SK-N-SH treated with all-trans-retinoic acid at 6 μM for 48 hours (cell line): Measurements from ENCODE around the gene ZKSCAN8.
"Not testable (repeated sequence)": the region's sequence is repeated elsewhere in the genome, so short reads cannot be mapped to it uniquely, and the experiment has no call there.

Experiments
- ATAC-seq: fragments of 200-7000 bp; cut with Tn5 transposase; 3 replicates; pipeline ENCODE4 v1.9.1; 2020; ENCODE audit warnings: mild to moderate bottlenecking, moderate library complexity
- ARNTL ChIP-seq: fragments of 450-650 bp; formaldehyde crosslinking; IDR thresholded peaks from 2 replicates; pipeline ENCODE4 v1.5.0; 2020; ENCODE audit warnings: low read depth, mild to moderate bottlenecking, moderate library complexity, borderline replicate concordance
- BACH2 ChIP-seq: fragments of 250-450 bp; sonication (Bioruptor Pico); IDR thresholded peaks from 2 replicates; pipeline ENCODE4 v1.9.0; 2021; ENCODE audit warnings: mild to moderate bottlenecking, borderline replicate concordance
- CSDC2 ChIP-seq: fragments of 250-450 bp; sonication (Bioruptor Pico); IDR thresholded peaks from 2 replicates; pipeline ENCODE4 v1.5.0; 2020; ENCODE audit warnings: mild to moderate bottlenecking, moderate library complexity
- ESRRG ChIP-seq: fragments of 250-450 bp; sonication (Bioruptor Pico); IDR thresholded peaks from 2 replicates; pipeline ENCODE4 v1.6.1; 2021; ENCODE audit warnings: mild to moderate bottlenecking
- GLIS3 ChIP-seq: fragments of 250-450 bp; sonication (Bioruptor Pico); IDR thresholded peaks from 2 replicates; pipeline ENCODE4 v1.5.0; 2020; ENCODE audit warnings: mild to moderate bottlenecking, moderate library complexity
- ISL1 ChIP-seq: fragments of 250-450 bp; sonication (Bioruptor Pico); IDR thresholded peaks from 2 replicates; pipeline ENCODE4 v2.1.2; 2022; ENCODE audit warnings: mild to moderate bottlenecking, moderate library complexity
- PPARA ChIP-seq: fragments of 250-450 bp; sonication (Bioruptor Pico); IDR thresholded peaks from 2 replicates; pipeline ENCODE4 v1.5.0; 2020; ENCODE audit warnings: mild to moderate bottlenecking, borderline replicate concordance
- SNAI2 ChIP-seq: fragments of 250-450 bp; sonication (Bioruptor Pico); IDR thresholded peaks from 2 replicates; pipeline ENCODE4 v1.5.0; 2020; ENCODE audit warnings: mild to moderate bottlenecking, moderate library complexity
- TCF4 ChIP-seq: fragments of 250-450 bp; sonication (Bioruptor Pico); IDR thresholded peaks from 2 replicates; pipeline ENCODE4 v1.8.0; 2021; ENCODE audit warnings: mild to moderate bottlenecking, moderate library complexity, borderline replicate concordance
- TOX ChIP-seq: fragments of 250-450 bp; sonication (Bioruptor Pico); IDR thresholded peaks from 2 replicates; pipeline ENCODE4 v1.8.0; 2021; ENCODE audit warnings: mild to moderate bottlenecking, moderate library complexity, borderline replicate concordance
- ZFP3 ChIP-seq: fragments of 250-450 bp; sonication (Bioruptor Pico); IDR thresholded peaks from 2 replicates; pipeline ENCODE4 v1.5.0; 2020; ENCODE audit warnings: mild to moderate bottlenecking, moderate library complexity
- ZFP30 ChIP-seq: fragments of 450-650 bp; formaldehyde crosslinking; IDR thresholded peaks from 2 replicates; pipeline ENCODE4 v1.5.0; 2022; ENCODE audit warnings: mild to moderate bottlenecking, moderate library complexity
- ZNF565 ChIP-seq: fragments of 450-650 bp; formaldehyde crosslinking; conservative IDR thresholded peaks from 2 replicates; pipeline ENCODE4 v1.5.0; 2020; ENCODE audit warnings: low read depth, mild to moderate bottlenecking, moderate library complexity
- ZNF70 ChIP-seq: fragments of 450-650 bp; formaldehyde crosslinking; IDR thresholded peaks from 2 replicates; pipeline ENCODE4 v1.5.0; 2020; ENCODE audit warnings: mild to moderate bottlenecking, moderate library complexity
- ZNF8 ChIP-seq: fragments of 450-650 bp; formaldehyde crosslinking; IDR thresholded peaks from 2 replicates; pipeline ENCODE4 v1.5.0; 2020; ENCODE audit warnings: mild to moderate bottlenecking, moderate library complexity
- TF ChIP-seq, protein P1 (sequence below): fragments of 250-450 bp; sonication (Bioruptor Pico); IDR thresholded peaks from 2 replicates; pipeline ENCODE4 v1.8.0; 2021; ENCODE audit warnings: low read depth, mild to moderate bottlenecking, moderate library complexity, borderline replicate concordance
- TF ChIP-seq, protein P2 (sequence below): fragments of 250-450 bp; sonication (Bioruptor Pico); IDR thresholded peaks from 2 replicates; pipeline ENCODE4 v1.5.0; 2020; ENCODE audit warnings: mild to moderate bottlenecking, moderate library complexity
- TF ChIP-seq, protein P3 (sequence below): fragments of 250-450 bp; sonication (Bioruptor Pico); IDR thresholded peaks from 2 replicates; pipeline ENCODE4 v1.5.1; 2020; ENCODE audit warnings: low read depth, mild to moderate bottlenecking, moderate library complexity

Gene ZKSCAN8

DNA sequence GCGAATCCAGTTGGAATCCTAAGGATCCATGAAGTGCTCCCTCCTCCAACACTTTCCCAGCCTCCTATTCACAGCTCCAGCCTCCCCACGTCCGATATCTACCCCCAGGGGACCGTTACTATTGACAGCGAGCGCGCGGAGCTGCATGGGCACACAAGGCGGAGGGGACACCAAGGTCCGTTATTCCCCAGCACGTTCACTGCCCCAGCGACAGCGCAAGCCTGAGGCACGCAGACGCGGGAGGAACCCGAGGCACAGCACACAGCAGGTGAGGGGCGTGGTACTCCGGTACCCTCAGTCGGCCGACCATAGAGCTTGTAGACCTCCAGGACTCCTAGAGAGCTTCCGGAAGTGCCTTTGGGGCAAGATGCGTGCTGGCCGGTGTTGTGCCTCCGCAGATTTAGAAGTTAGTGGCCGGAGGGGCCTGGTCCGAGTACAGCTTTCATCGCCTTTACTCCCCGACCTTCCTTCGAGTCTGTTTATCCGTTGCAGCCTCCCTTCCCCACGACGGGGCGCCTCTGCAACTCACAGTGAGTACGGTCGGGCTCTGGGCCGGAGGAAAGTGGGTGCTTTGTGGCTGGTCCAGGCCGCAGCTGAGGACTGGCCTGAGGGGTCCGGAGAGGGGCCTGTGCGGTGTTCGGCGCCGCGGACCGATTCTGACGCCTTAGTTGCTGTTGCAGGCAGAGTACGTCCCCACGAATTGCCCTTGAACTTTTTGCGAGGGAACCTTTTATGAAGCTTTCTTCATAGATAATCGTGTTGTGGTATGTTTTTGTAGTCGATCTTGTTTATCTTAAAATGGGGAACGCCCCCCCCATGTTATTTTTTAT lies at the start of gene ZKSCAN8:
Gene ZKSCAN8 (plus strand): TSS at position 384 of the 830 bp plus-strand sequence. CDS start 6,525 bp downstream, outside the sequence.
- TF ChIP-seq ZNF70 (CRISPR knock-in tag) (no peak), ESRRG (CRISPR knock-in tag) (no peak), ZNF8 (CRISPR knock-in tag) (no peak), ZFP3 (CRISPR knock-in tag) (0 out of 2 replicates have a peak, but pooled peaks have one; percentile 62)
- TF ChIP-seq, protein P1, sequence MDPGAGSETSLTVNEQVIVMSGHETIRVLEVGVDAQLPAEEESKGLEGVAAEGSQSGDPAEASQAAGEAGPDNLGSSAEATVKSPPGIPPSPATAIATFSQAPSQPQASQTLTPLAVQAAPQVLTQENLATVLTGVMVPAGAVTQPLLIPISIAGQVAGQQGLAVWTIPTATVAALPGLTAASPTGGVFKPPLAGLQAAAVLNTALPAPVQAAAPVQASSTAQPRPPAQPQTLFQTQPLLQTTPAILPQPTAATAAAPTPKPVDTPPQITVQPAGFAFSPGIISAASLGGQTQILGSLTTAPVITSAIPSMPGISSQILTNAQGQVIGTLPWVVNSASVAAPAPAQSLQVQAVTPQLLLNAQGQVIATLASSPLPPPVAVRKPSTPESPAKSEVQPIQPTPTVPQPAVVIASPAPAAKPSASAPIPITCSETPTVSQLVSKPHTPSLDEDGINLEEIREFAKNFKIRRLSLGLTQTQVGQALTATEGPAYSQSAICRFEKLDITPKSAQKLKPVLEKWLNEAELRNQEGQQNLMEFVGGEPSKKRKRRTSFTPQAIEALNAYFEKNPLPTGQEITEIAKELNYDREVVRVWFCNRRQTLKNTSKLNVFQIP (CRISPR knock-in tag) = 0 out of 2 replicates have a peak, but pooled peaks have one; percentile 14
- ATAC-seq = peak; percentile 91

DNA sequence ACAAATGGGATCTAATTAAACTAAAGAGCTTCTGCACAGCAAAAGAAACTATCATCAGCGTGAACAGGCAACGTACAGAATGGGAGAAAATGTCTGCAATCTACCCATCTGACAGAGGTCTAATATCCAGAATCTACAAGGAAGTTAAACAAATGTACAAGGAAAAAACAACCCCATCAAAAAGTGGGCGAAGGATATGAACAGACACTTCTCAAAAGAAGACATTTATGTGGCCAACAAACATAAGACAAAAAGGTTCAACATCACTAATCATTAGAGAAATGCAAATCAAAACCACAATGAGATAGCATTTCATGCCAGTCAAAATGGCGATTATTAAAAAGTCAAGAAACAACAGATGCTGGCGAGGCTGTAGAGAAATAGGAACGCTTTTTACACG lies 39.5 kb upstream of the ZKSCAN8 start:
- ATAC-seq = not testable (repeated sequence)

DNA sequence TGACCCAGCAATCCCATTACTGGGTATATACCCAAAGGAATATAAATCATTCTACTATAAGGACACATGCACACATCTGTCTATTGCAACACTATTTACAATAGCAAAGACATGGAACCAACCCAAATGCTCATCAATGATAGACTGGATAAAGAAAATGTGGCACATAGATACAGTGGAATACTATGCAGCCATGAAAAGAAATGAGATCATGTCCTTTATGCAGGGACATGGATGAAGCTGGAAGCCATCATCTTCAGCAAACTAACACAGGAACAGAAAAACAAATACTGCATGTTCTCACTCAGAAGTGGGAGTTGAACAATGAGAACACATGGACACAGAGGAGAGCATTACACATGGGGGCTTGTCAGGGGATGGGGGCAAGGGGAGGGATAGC lies 39.0 kb upstream of the ZKSCAN8 start:
- ATAC-seq = not testable (repeated sequence)

DNA sequence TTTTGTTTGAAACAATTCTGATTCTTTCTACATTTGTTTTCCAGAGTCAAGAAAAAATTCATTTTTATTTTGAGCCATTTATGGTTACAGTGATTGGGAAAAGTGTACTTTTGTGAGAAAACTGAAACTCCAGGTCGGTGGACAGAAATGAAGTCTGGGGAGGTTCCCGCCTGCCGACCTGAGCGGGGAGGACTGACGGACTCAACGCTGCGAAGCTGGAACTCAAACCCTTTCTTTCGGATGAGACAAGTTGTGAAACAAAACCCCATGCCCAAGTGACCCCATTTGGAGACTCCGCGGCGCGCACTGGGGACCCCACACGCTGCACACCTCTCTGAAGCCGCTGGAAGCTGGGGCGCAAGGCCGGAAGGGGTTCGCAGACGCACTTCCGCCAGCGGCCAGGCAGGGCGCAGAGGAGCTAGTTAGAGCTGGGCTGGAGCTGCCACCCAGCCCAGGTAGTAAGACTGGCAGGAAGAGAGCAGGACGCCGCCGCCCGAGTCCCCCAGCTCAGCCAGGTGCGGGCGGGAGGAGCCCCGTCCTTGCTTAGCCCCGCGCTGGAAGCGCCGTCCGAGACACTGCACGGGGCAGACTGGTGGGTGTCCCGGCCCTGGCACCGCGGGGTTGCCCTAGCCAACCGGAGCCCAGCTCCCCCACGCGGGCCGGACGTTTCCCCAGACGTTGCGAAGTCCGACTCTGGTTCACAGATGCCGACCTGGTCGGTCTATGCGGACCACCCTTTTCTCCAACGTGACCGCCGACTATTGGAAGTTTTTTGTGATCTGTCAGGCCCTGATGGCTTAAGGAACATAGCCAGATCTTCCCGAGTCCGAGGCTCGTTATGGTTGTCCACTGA lies 37.1 kb upstream of the ZKSCAN8 start:
- TF ChIP-seq ESRRG (CRISPR knock-in tag) (no peak), PPARA (CRISPR knock-in tag) (no peak), CSDC2 (CRISPR knock-in tag) (0 out of 2 replicates have a peak, but pooled peaks have one; percentile 51), ZFP3 (CRISPR knock-in tag) (peak; percentile 81; the same call in 1 of the 2 replicates), ZNF70 (CRISPR knock-in tag) (no peak)

DNA sequence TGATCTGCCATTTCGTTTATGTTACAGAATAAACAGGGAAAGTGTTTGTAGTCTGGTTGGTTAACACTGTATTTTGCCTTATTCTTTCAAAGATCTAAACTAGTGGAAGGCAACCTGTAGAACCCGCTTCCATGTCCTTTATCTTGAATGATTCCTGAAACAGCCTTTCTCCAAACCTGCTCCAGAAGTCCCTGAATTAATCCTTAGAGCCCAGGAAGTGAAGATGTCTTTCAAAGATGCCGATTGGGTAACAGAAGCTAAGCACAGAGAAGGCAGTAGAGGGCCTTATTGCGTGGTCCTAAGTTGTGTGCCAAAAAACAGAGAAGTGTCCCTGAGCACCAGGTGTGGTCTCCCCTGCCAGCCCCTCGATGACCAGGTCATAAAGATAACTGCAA lies 36.4 kb upstream of the ZKSCAN8 start:
- no peak for TF ChIP-seq BACH2
- no peak for TF ChIP-seq PPARA (CRISPR knock-in tag)
- TF ChIP-seq ZFP3 (CRISPR knock-in tag) = no peak
- TF ChIP-seq ZFP30 (CRISPR knock-in tag) = no peak
- peak; percentile 53 for ATAC-seq

More for the DNA sequence above, 37.1 kb upstream of the ZKSCAN8 start:
- ATAC-seq = peak; percentile 99

DNA sequence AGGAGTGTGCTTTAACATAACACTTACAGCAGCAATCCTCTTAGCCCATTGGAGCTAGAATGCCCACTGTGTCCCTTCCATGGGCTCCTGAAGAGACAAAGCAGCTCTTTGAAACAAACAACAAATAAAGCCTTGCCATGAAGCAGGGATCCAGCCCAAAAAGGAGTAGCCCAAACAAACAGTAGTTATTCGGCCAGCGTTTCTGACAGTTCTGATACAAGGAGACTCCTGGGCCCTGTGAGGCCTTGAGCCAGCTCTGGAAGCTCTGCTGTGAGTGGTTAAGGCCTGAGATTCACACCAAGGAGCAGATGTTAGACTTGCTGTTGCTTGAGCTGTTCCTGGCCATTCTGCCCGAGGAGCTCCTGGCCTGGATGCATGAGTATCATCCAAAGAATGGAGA lies 34.2 kb upstream of the ZKSCAN8 start:
- ATAC-seq = no peak

DNA sequence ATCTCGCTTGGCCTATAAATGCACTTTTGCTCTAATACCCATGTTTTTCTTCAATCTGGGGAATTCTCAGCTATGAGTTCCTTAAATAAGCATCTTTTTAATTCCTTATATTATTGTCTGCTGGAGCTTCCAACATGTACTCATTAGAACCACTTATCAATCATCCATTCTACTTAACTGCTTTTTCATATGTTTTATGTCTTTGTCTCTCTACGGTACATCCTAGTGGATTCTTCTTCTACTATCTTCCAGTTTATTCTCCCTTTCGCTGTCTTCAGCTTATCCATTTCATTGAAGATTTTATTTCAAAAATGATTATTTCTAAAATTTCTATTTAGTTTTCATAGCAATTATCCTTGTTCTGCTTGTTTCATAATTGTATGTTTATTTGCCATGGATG lies 29.7 kb upstream of the ZKSCAN8 start:
- no peak for ATAC-seq
- no peak for TF ChIP-seq GLIS3 (CRISPR knock-in tag)
- TF ChIP-seq, protein P2, sequence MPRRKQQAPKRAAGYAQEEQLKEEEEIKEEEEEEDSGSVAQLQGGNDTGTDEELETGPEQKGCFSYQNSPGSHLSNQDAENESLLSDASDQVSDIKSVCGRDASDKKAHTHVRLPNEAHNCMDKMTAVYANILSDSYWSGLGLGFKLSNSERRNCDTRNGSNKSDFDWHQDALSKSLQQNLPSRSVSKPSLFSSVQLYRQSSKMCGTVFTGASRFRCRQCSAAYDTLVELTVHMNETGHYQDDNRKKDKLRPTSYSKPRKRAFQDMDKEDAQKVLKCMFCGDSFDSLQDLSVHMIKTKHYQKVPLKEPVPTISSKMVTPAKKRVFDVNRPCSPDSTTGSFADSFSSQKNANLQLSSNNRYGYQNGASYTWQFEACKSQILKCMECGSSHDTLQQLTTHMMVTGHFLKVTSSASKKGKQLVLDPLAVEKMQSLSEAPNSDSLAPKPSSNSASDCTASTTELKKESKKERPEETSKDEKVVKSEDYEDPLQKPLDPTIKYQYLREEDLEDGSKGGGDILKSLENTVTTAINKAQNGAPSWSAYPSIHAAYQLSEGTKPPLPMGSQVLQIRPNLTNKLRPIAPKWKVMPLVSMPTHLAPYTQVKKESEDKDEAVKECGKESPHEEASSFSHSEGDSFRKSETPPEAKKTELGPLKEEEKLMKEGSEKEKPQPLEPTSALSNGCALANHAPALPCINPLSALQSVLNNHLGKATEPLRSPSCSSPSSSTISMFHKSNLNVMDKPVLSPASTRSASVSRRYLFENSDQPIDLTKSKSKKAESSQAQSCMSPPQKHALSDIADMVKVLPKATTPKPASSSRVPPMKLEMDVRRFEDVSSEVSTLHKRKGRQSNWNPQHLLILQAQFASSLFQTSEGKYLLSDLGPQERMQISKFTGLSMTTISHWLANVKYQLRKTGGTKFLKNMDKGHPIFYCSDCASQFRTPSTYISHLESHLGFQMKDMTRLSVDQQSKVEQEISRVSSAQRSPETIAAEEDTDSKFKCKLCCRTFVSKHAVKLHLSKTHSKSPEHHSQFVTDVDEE (CRISPR knock-in tag) = no peak
- no peak for TF ChIP-seq CSDC2 (CRISPR knock-in tag)
- TF ChIP-seq TCF4 (CRISPR knock-in tag) = no peak
- no peak for TF ChIP-seq ISL1 (CRISPR knock-in tag)
- no peak for TF ChIP-seq PPARA (CRISPR knock-in tag)
- TF ChIP-seq ZNF565 (CRISPR knock-in tag) = no peak
- TF ChIP-seq TOX (CRISPR knock-in tag) = no peak
- no peak for TF ChIP-seq SNAI2 (CRISPR knock-in tag)

More for the DNA sequence above, 34.2 kb upstream of the ZKSCAN8 start:
- TF ChIP-seq SNAI2 (CRISPR knock-in tag) = no peak
- no peak for TF ChIP-seq ZFP30 (CRISPR knock-in tag)
- no peak for TF ChIP-seq BACH2
- TF ChIP-seq, protein P3, sequence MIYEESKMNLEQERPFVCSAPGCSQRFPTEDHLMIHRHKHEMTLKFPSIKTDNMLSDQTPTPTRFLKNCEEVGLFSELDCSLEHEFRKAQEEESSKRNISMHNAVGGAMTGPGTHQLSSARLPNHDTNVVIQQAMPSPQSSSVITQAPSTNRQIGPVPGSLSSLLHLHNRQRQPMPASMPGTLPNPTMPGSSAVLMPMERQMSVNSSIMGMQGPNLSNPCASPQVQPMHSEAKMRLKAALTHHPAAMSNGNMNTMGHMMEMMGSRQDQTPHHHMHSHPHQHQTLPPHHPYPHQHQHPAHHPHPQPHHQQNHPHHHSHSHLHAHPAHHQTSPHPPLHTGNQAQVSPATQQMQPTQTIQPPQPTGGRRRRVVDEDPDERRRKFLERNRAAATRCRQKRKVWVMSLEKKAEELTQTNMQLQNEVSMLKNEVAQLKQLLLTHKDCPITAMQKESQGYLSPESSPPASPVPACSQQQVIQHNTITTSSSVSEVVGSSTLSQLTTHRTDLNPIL = no peak
- no peak for TF ChIP-seq ISL1 (CRISPR knock-in tag)
- no peak for TF ChIP-seq ARNTL
- no peak for TF ChIP-seq CSDC2 (CRISPR knock-in tag)
- no peak for TF ChIP-seq TCF4 (CRISPR knock-in tag)
- no peak for TF ChIP-seq ZNF565 (CRISPR knock-in tag)
- TF ChIP-seq, protein P1 (CRISPR knock-in tag) = no peak
- TF ChIP-seq, all 23 proteins: peak for 0
